HepG2 (cell line): ENCODE results near the gene ACSL5. TPM values are rescaled to one million over a fixed set of nuclear protein-coding genes. Genes with fewer than 3 reads are reported as not detected.

Source experiments
- ATAC-seq: fragments of 200-7000 bp; cut with Tn5 transposase; 3 replicates; pipeline ENCODE4 v1.9.1; 2020; ENCODE audit warnings: mild to moderate bottlenecking, moderate library complexity
- BruUV-seq: library from RNA; stranded (reverse); fragments of 400-500 nt; replicated peaks from 2 replicates; lab custom pipeline; 2021; lab: Mats Ljungman, UMichigan
- CTCF ChIA-PET: fragments of 300-600 bp; formaldehyde crosslinking; extraction: SDS; loops from one replicate; lab custom pipeline; 2021; ENCODE audit warnings: low total read pairs, inconsistent platforms, low intra/inter-chr PET ratio; lab: Yijun Ruan, JAX
- POLR2A ChIA-PET: fragments of 350-600 bp; sonication (Branson Sonifier 250); formaldehyde crosslinking; loops from one replicate; lab custom pipeline; 2020; ENCODE audit warnings: antibody characterized with exemption, inconsistent platforms; lab: Yijun Ruan, JAX
- DNase-seq: peaks from one replicate; pipeline ENCODE4 v3.0.0-alpha.2; 2015; ENCODE audit warnings: low spot score
- FAIRE-seq: peaks from 3 replicates; lab custom pipeline; 2011; peaks lifted over from hg19 to GRCh38; lab: Jason Lieb, UNC
- H2AFZ ChIP-seq: one replicate; pipeline ENCODE4 v1.6.1; 2011; ENCODE audit warnings: low read length, inconsistent platforms
- H3K27ac ChIP-seq: fragments of 300-600 bp; 3 replicates; pipeline ENCODE4 v1.8.0; 2011; ENCODE audit warnings: mixed run types, mild to moderate bottlenecking, mixed read lengths, low read length, inconsistent platforms; ENCODE audit not compliant: insufficient read depth; ENCODE audit errors: extremely low read length
- H3K27me3 ChIP-seq, 2 experiments: fragments of 200-600 bp in 1 of 2; 2 replicates in 1 of 2; 3 replicates in 1 of 2; pipeline versions ENCODE4 v1.6.0 to v1.8.0; 2011; ENCODE audit warnings: low read length in 2 of 2, mild to moderate bottlenecking in 2 of 2, moderate library complexity in 2 of 2, inconsistent platforms in 1 of 2; ENCODE audit not compliant: insufficient read depth in 2 of 2, control insufficient read depth in 1 of 2
- H3K36me3 ChIP-seq, 2 experiments: fragments of 200-600 bp in 1 of 2; replicated peaks in 1 of 2; 2 replicates in 1 of 2; 3 replicates in 1 of 2; pipeline versions ENCODE4 v1.5.1 to v1.8.0; 2011; ENCODE audit warnings: low read length in 2 of 2, inconsistent platforms in 1 of 2; ENCODE audit not compliant: insufficient read depth in 2 of 2, control insufficient read depth in 1 of 2
- H3K4me1 ChIP-seq: 2 replicates; pipeline ENCODE4 v1.5.1; 2012; ENCODE audit warnings: low read length, inconsistent platforms; ENCODE audit not compliant: insufficient read depth
- H3K4me2 ChIP-seq: 2 replicates; pipeline ENCODE4 v1.6.0; 2011; ENCODE audit warnings: low read depth, low read length, inconsistent platforms
- H3K4me3 ChIP-seq, 3 experiments: fragments of 200-600 bp in 1 of 3; sonication (generic), shearing (Covaris generic) in 1 of 3; replicated peaks in 1 of 3; 2 replicates each; pipeline ENCODE4 v1.5.1; 2011 to 2016; ENCODE audit warnings: low read length in 3 of 3, inconsistent platforms in 2 of 3, low read depth in 2 of 3, mild to moderate bottlenecking in 2 of 3, control low read depth in 1 of 3, mixed read lengths in 1 of 3; ENCODE audit not compliant: insufficient read depth in 1 of 3
- H3K79me2 ChIP-seq: one replicate; pipeline ENCODE4 v1.6.1; 2011; ENCODE audit warnings: low read length, inconsistent platforms; ENCODE audit not compliant: insufficient read depth
- H3K9ac ChIP-seq: 2 replicates; pipeline ENCODE4 v1.6.0; 2011; ENCODE audit warnings: mild to moderate bottlenecking, low read depth, low read length, inconsistent platforms; ENCODE audit not compliant: insufficient read depth
- H3K9me3 ChIP-seq: 2 replicates; pipeline ENCODE4 v1.5.1; 2012; ENCODE audit warnings: mild to moderate bottlenecking, low read length
- H4K20me1 ChIP-seq: 2 replicates; pipeline ENCODE4 v1.6.0; 2011; ENCODE audit warnings: inconsistent platforms, mild to moderate bottlenecking, low read length, moderate library complexity; ENCODE audit not compliant: insufficient read depth
- NPAS2 ChIP-seq: sonication (generic); formaldehyde crosslinking; IDR thresholded peaks from 2 replicates; pipeline ENCODE4 v1.8.0; 2022; ENCODE audit warnings: mild to moderate bottlenecking, missing genetic modification reagents, borderline replicate concordance
- PAWR ChIP-seq: sonication (generic); formaldehyde crosslinking; IDR thresholded peaks from 2 replicates; pipeline ENCODE4 v1.4.0; 2020; ENCODE audit warnings: missing genetic modification reagents, mild to moderate bottlenecking, borderline replicate concordance
- RORA ChIP-seq: sonication (generic); formaldehyde crosslinking; IDR thresholded peaks from 2 replicates; pipeline ENCODE4 v1.5.0; 2020; ENCODE audit warnings: mild to moderate bottlenecking, missing genetic modification reagents, moderate library complexity
- ZNF567 ChIP-seq: sonication (generic); formaldehyde crosslinking; IDR thresholded peaks from 2 replicates; pipeline ENCODE4 v1.8.1; 2023; ENCODE audit warnings: mild to moderate bottlenecking, missing genetic modification reagents, borderline replicate concordance
- ZNF609 ChIP-seq: sonication (generic); formaldehyde crosslinking; IDR thresholded peaks from 2 replicates; pipeline ENCODE4 v1.4.0; 2020; ENCODE audit warnings: mild to moderate bottlenecking, missing genetic modification reagents, borderline replicate concordance
- WGBS: methylation state at CpG from one replicate; pipeline ENCODE4 v1.1.6; 2017; ENCODE audit warnings: low lambda C conversion rate; 5-methylcytosine and 5-hydroxymethylcytosine counted together
- in situ Hi-C: cut with HindIII; loops from 2 replicates; pipeline ENCODE4 v1.10.0; 2017; ENCODE audit warnings: low pct_unique_long_range_greater_than_20kb; ENCODE audit not compliant: extremely low pct_ligation_motif_present
- intact Hi-C: fragments of 100-400 bp; cut with micrococcal nuclease; formaldehyde crosslinking; loops from one replicate; pipeline ENCODE4 v1.10.0; 2022; ENCODE audit not compliant: unreplicated experiment
- polyA plus RNA-seq, 8 experiments: library from polyadenylated mRNA; depleted of rRNA in 3 of 8; stranded (reverse) in 7 of 8; unstranded in 1 of 8; fragments of >200 nt; fragmentation: Illumina TruSeq in 4 of 8; extraction: Trizol in 4 of 8; gene quantifications; 2 replicates each; pipeline versions ENCODE4 v1.2.1 to v1.2.3, GENCODE V29; 2011 to 2016; ENCODE audit warnings: low read depth in 4 of 8, missing spikeins in 1 of 8, mixed read lengths in 1 of 8; ENCODE audit not compliant: insufficient read depth in 1 of 8
- total RNA-seq, 5 experiments: library from RNA; depleted of rRNA; stranded (reverse); fragments of >200 nt; fragmentation: Illumina TruSeq; extraction: Trizol; gene quantifications; 2 replicates each; pipeline ENCODE4 v1.2.3, GENCODE V29; 2016; ENCODE audit warnings: low read depth in 1 of 5

ACSL5 gene
- total and polyA plus RNA-seq, 2 of the 13 experiments (the other 11 are each of a cell fraction or from before 2014, with no cell fraction given): 56.4 to 82.5 TPM

GRCh38 chr10:112361951-112362751 is 11.8 kb upstream of the ACSL5 start:
- Histone ChIP-seq H3K27ac (no peak overlapping the region), H3K4me2 (no peak overlapping the region), H4K20me1 (no peaks in the 10 kb centered on the region), H2AFZ (no peak overlapping the region), H3K79me2 (no peaks in the 10 kb centered on the region), H3K4me3 (no peak overlapping the region), H3K27me3 (no peaks in the 10 kb centered on the region), H3K9me3 (no peaks in the 10 kb centered on the region), H3K36me3 (no peaks in the 10 kb centered on the region), H3K4me1 (peaks cover 78% of the 10 kb centered on the region), H3K9ac (no peak overlapping the region)
- FAIRE-seq (no peak), DNase-seq (no peak), ATAC-seq (no peak)
- CTCF ChIA-PET: no interaction called here
- TF ChIP-seq PAWR (CRISPR knock-in tag): no peak
- TF ChIP-seq ZNF609: no peak
- TF ChIP-seq ZNF567 (CRISPR knock-in tag): no peak
- no peak for TF ChIP-seq RORA (CRISPR knock-in tag)
- TF ChIP-seq NPAS2 (CRISPR knock-in tag): no peak
- POLR2A ChIA-PET: interaction anchor here (2.8 kb wide), 1 partner anchor 12 kb away, joined by 14 read pairs; the partner anchor contains the start of gene ACSL5
- intact Hi-C loops (no loop called here), in situ Hi-C loops (no loop called here)
- WGBS: 76% methylated on average over 6 of the region's 6 CpGs
- no TSS peak for BruUV-seq
